PC-3 (cell line): ENCODE measurements around the gene MUC6. TPM values are rescaled to one million over a fixed set of nuclear protein-coding genes. Genes with fewer than 3 reads are reported as not detected.

Experiments
- ATAC-seq: fragments of 200-7000 bp; cut with Tn5 transposase; 2 replicates; pipeline ENCODE4 v1.9.1; 2020; ENCODE audit warnings: mild to moderate bottlenecking, moderate library complexity
- BruUV-seq: library from RNA; stranded (reverse); fragments of 400-500 nt; replicated peaks from 2 replicates; lab custom pipeline; 2021; lab: Mats Ljungman, UMichigan
- CTCF ChIA-PET: fragments of 300-600 bp; sonication (Branson Sonifier 250); formaldehyde crosslinking; loops from one replicate; lab custom pipeline; 2022; ENCODE audit warnings: antibody characterized with exemption; lab: Charles Lee
- POLR2A ChIA-PET: fragments of 300-600 bp; sonication (Branson Sonifier 250); formaldehyde crosslinking; loops from one replicate; lab custom pipeline; 2022; ENCODE audit warnings: antibody characterized with exemption; ENCODE audit not compliant: unreplicated experiment; lab: Charles Lee
- DNase-seq: peaks from one replicate; pipeline ENCODE4 v3.0.0-alpha.2; 2015
- H2AFZ ChIP-seq: fragments of 300-600 bp; sonication (generic); 2 replicates; pipeline ENCODE4 v1.6.0; 2016; ENCODE audit warnings: antibody characterized with exemption, low read length
- H3F3A ChIP-seq: fragments of 300-600 bp; sonication (generic); one replicate; pipeline ENCODE4 v1.6.0; 2017; ENCODE audit warnings: antibody characterized with exemption, low read length, control low read depth, mild to moderate bottlenecking; ENCODE audit not compliant: unreplicated experiment
- H3K27ac ChIP-seq: fragments of 300-600 bp; sonication (generic); 2 replicates; pipeline ENCODE4 v1.5.1; 2016; ENCODE audit warnings: mild to moderate bottlenecking, low read length
- H3K27me3 ChIP-seq: fragments of 300-600 bp; sonication (generic); 2 replicates; pipeline ENCODE4 v1.6.1; 2016; ENCODE audit warnings: low read length, mixed read lengths
- H3K36me3 ChIP-seq: fragments of 300-600 bp; sonication (generic); 2 replicates; pipeline ENCODE4 v1.6.1; 2016; ENCODE audit warnings: low read depth, mixed run types, low read length, mixed read lengths
- H3K4me1 ChIP-seq: fragments of 300-600 bp; sonication (generic); 2 replicates; pipeline ENCODE4 v1.5.1; 2016; ENCODE audit warnings: low read length; ENCODE audit not compliant: insufficient read depth
- H3K4me2 ChIP-seq: fragments of 300-600 bp; sonication (generic); 2 replicates; pipeline ENCODE4 v1.6.0; 2016; ENCODE audit warnings: low read length
- H3K4me3 ChIP-seq: fragments of 300-600 bp; sonication (generic); 2 replicates; pipeline ENCODE4 v1.5.1; 2016; ENCODE audit warnings: mild to moderate bottlenecking, low read length, mixed read lengths
- H3K79me2 ChIP-seq: fragments of 300-600 bp; sonication (generic); 2 replicates; pipeline ENCODE4 v1.6.1; 2017; ENCODE audit warnings: low read length, mixed read lengths
- H3K9ac ChIP-seq: fragments of 300-600 bp; sonication (generic); 2 replicates; pipeline ENCODE4 v1.6.0; 2016; ENCODE audit warnings: mild to moderate bottlenecking, low read length
- H3K9me2 ChIP-seq: fragments of 300-600 bp; sonication (generic); replicated peaks from 2 replicates; pipeline ENCODE4 v1.6.1; 2016; ENCODE audit warnings: mixed run types, low read length, mixed read lengths
- H3K9me3 ChIP-seq: fragments of 300-600 bp; sonication (generic); 2 replicates; pipeline ENCODE4 v1.6.1; 2016; ENCODE audit warnings: low read length, mixed read lengths
- H4K20me1 ChIP-seq: fragments of 300-600 bp; sonication (generic); 2 replicates; pipeline ENCODE4 v1.6.1; 2016; ENCODE audit warnings: low read length, mixed read lengths
- EZH2 ChIP-seq: fragments of 300-600 bp; sonication (generic); IDR thresholded peaks from one replicate; pipeline ENCODE4 v1.6.1; 2017; ENCODE audit warnings: antibody characterized with exemption, mild to moderate bottlenecking, low read length; ENCODE audit not compliant: unreplicated experiment
- EZH2phosphoT487 ChIP-seq: fragments of 300-600 bp; sonication (generic); IDR thresholded peaks from 2 replicates; pipeline ENCODE4 v1.6.1; 2018; ENCODE audit warnings: mild to moderate bottlenecking, antibody characterized with exemption, low read length, borderline replicate concordance
- intact Hi-C: fragments of 100-400 bp; cut with micrococcal nuclease; formaldehyde crosslinking; loops from 2 replicates; pipeline ENCODE4 v1.9.0; 2023
- total RNA-seq: library from RNA; depleted of rRNA; stranded (reverse); fragments of >200 nt; gene quantifications from 2 replicates; pipeline ENCODE4 v1.2.3, GENCODE V29; 2014
- TF ChIP-seq, protein P1 (sequence below): fragments of 300-600 bp; sonication (generic); conservative IDR thresholded peaks from 2 replicates; pipeline ENCODE4 v1.5.1; 2017; ENCODE audit warnings: antibody characterized with exemption, low read depth, mild to moderate bottlenecking, low read length

MUC6 gene
- total RNA-seq, 1 experiment from 2014 or later: 0.18 TPM

- Histone ChIP-seq H4K20me1 (no peaks in the 10 kb centered on the region), H3K4me3 (no peak overlapping the region), H2AFZ (no peak overlapping the region), H3K4me2 (no peak overlapping the region), H3K9me2 (no peaks in the 10 kb centered on the region), H3K9me3 (no peaks in the 10 kb centered on the region), H3K9ac (no peak overlapping the region), H3K27me3 (no peaks in the 10 kb centered on the region), H3K79me2 (no peaks in the 10 kb centered on the region), H3K36me3 (peaks cover 4% of the 10 kb centered on the region; the same call in 1 of the 2 replicates), H3K27ac (no peak overlapping the region), H3F3A (no peaks in the 10 kb centered on the region), H3K4me1 (no peaks in the 10 kb centered on the region)
- ATAC-seq: no peak
- TF ChIP-seq, protein P1, sequence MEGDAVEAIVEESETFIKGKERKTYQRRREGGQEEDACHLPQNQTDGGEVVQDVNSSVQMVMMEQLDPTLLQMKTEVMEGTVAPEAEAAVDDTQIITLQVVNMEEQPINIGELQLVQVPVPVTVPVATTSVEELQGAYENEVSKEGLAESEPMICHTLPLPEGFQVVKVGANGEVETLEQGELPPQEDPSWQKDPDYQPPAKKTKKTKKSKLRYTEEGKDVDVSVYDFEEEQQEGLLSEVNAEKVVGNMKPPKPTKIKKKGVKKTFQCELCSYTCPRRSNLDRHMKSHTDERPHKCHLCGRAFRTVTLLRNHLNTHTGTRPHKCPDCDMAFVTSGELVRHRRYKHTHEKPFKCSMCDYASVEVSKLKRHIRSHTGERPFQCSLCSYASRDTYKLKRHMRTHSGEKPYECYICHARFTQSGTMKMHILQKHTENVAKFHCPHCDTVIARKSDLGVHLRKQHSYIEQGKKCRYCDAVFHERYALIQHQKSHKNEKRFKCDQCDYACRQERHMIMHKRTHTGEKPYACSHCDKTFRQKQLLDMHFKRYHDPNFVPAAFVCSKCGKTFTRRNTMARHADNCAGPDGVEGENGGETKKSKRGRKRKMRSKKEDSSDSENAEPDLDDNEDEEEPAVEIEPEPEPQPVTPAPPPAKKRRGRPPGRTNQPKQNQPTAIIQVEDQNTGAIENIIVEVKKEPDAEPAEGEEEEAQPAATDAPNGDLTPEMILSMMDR: no peak
- TF ChIP-seq EZH2phosphoT487: no peak
- intact Hi-C loops: no loop called here
- CTCF ChIA-PET: no interaction called here
- POLR2A ChIA-PET: no interaction called here
- DNase-seq: no peak
- BruUV-seq: no TSS peak
These were observed 45.5 kb downstream of the MUC6 start for GRCh38 chr11:991034-991433.

GRCh38 chr11:990101-990500, 46.4 kb downstream of the MUC6 start:
- ChIA-PET POLR2A (no interaction called here), CTCF (no interaction called here)
- Histone ChIP-seq H3K4me1 (no peaks in the 10 kb centered on the region), H3K36me3 (peaks cover 10% of the 10 kb centered on the region; the same call in 1 of the 2 replicates), H3F3A (no peaks in the 10 kb centered on the region), H3K79me2 (no peaks in the 10 kb centered on the region), H2AFZ (no peak overlapping the region), H3K27ac (no peak overlapping the region), H3K4me3 (no peak overlapping the region), H3K4me2 (no peak overlapping the region), H3K27me3 (no peaks in the 10 kb centered on the region), H3K9me3 (no peaks in the 10 kb centered on the region), H3K9me2 (no peaks in the 10 kb centered on the region), H3K9ac (no peak overlapping the region), H4K20me1 (no peaks in the 10 kb centered on the region)
- DNase-seq (no peak), ATAC-seq (no peak)
- BruUV-seq: no TSS peak
- intact Hi-C loops: no loop called here
- TF ChIP-seq EZH2 (no peak), EZH2phosphoT487 (no peak)
- TF ChIP-seq, protein P1: no peak

- H3K27ac ChIP-seq: no peak overlapping the region
- H3K9me2 ChIP-seq: no peaks in the 10 kb centered on the region
- H2AFZ ChIP-seq: no peak overlapping the region
- POLR2A ChIA-PET: no interaction called here
- peaks cover 10% of the 10 kb centered on the region; the same call in 1 of the 2 replicates for H3K36me3 ChIP-seq
- no peak overlapping the region for H3K4me2 ChIP-seq
- intact Hi-C loops: no loop called here
- TF ChIP-seq EZH2 (no peak), EZH2phosphoT487 (no peak)
- TF ChIP-seq, protein P1: no peak
- H3K4me1 ChIP-seq: no peaks in the 10 kb centered on the region
- no peaks in the 10 kb centered on the region for H3K27me3 ChIP-seq
- H3F3A ChIP-seq: no peaks in the 10 kb centered on the region
- CTCF ChIA-PET: no interaction called here
- ATAC-seq: no peak
- no peak overlapping the region for H3K9ac ChIP-seq
- H3K4me3 ChIP-seq: no peak overlapping the region
- DNase-seq: no peak
- no peaks in the 10 kb centered on the region for H3K9me3 ChIP-seq
- BruUV-seq: no TSS peak
- H3K79me2 ChIP-seq: no peaks in the 10 kb centered on the region
- no peaks in the 10 kb centered on the region for H4K20me1 ChIP-seq
These were observed 48.8 kb downstream of the MUC6 start for GRCh38 chr11:987671-988070.
